GM12878 (cell line): ENCODE data around the gene SSBP4. TPM values are rescaled to one million over a fixed set of nuclear protein-coding genes. Genes with fewer than 3 reads are reported as not detected.

Source experiments
- ATAC-seq: fragments of 200-7000 bp; cut with Tn5 transposase; 3 replicates; pipeline ENCODE4 v1.9.1; 2020; ENCODE audit warnings: mild to moderate bottlenecking, moderate library complexity
- BruUV-seq: library from RNA; stranded (reverse); fragments of 400-500 nt; replicated peaks from 2 replicates; lab custom pipeline; 2021; lab: Mats Ljungman, UMichigan
- CTCF ChIA-PET: fragments of 300-600 bp; sonication (Branson Sonifier 250); formaldehyde crosslinking; extraction: SDS; loops from one replicate; lab custom pipeline; 2021; ENCODE audit warnings: inconsistent platforms; lab: Yijun Ruan, JAX
- POLR2A ChIA-PET: fragments of 350-600 bp; formaldehyde crosslinking; extraction: SDS; loops from one replicate; lab custom pipeline; 2021; ENCODE audit warnings: inconsistent platforms; lab: Charles Lee
- RAD21 ChIA-PET: fragments of 300-600 bp; sonication (Branson Sonifier 250); formaldehyde crosslinking; loops from one replicate; lab custom pipeline; 2023; ENCODE audit warnings: antibody characterized with exemption; ENCODE audit not compliant: unreplicated experiment; lab: Charles Lee
- SMC1A ChIA-PET: fragments of 300-600 bp; sonication (Branson Sonifier 250); formaldehyde crosslinking; loops from one replicate; lab custom pipeline; 2023; ENCODE audit not compliant: unreplicated experiment, uncharacterized antibody; lab: Charles Lee
- DNase-seq: peaks from one replicate; pipeline ENCODE4 v3.0.0-alpha.2; 2011; ENCODE audit warnings: low read depth, low spot score
- FAIRE-seq: peaks from 3 replicates; lab custom pipeline; 2011; peaks lifted over from hg19 to GRCh38; lab: Jason Lieb, UNC
- H2AFZ ChIP-seq: 2 replicates; pipeline ENCODE4 v1.6.0; 2011; ENCODE audit warnings: low read depth, low read length, control low read depth; ENCODE audit not compliant: control insufficient read depth
- H3K27ac ChIP-seq: 2 replicates; pipeline ENCODE4 v1.5.1; 2011; ENCODE audit warnings: control low read depth; ENCODE audit not compliant: control insufficient read depth, insufficient read depth
- H3K27me3 ChIP-seq, 2 experiments: replicated peaks in 1 of 2; 2 replicates each; pipeline versions ENCODE4 v1.6.0 to v1.6.1; 2011; ENCODE audit warnings: low read length in 1 of 2; ENCODE audit not compliant: control insufficient read depth in 2 of 2, insufficient read depth in 2 of 2
- H3K36me3 ChIP-seq, 2 experiments: 2 replicates each; pipeline ENCODE4 v1.5.1; 2011; ENCODE audit warnings: low read length in 1 of 2; ENCODE audit not compliant: control insufficient read depth in 2 of 2, insufficient read depth in 2 of 2
- H3K4me1 ChIP-seq: 2 replicates; pipeline ENCODE4 v1.6.1; 2011; ENCODE audit warnings: mild to moderate bottlenecking, low read length, moderate library complexity, mixed read lengths; ENCODE audit not compliant: control insufficient read depth, insufficient read depth
- H3K4me2 ChIP-seq: 2 replicates; pipeline ENCODE4 v1.6.0; 2011; ENCODE audit warnings: control low read depth; ENCODE audit not compliant: control insufficient read depth, insufficient read depth
- H3K4me3 ChIP-seq: fragments of 200-600 bp; sonication (generic); 2 replicates; pipeline ENCODE4 v1.5.1; 2016
- H3K79me2 ChIP-seq: 2 replicates; pipeline ENCODE4 v1.6.0; 2011; ENCODE audit warnings: low read length; ENCODE audit not compliant: control insufficient read depth, insufficient read depth
- H3K9ac ChIP-seq: 2 replicates; pipeline ENCODE4 v1.8.0; 2011; ENCODE audit warnings: low read length, control low read depth, mixed read lengths; ENCODE audit not compliant: control insufficient read depth, insufficient read depth
- H3K9me3 ChIP-seq: replicated peaks from 3 replicates; pipeline ENCODE4 v1.5.1; 2011; ENCODE audit warnings: mild to moderate bottlenecking, low read length; ENCODE audit not compliant: control insufficient read depth, insufficient read depth
- H4K20me1 ChIP-seq: 2 replicates; pipeline ENCODE4 v1.6.0; 2011; ENCODE audit not compliant: control insufficient read depth, insufficient read depth
- ASH2L ChIP-seq: fragments of 300-600, 200-600 bp; sonication (generic); IDR thresholded peaks from 2 replicates; pipeline ENCODE4 v1.6.1; 2017; ENCODE audit warnings: low read depth, mild to moderate bottlenecking, borderline replicate concordance
- ATF2 ChIP-seq: IDR thresholded peaks from 2 replicates; pipeline ENCODE4 v1.6.1; 2012; ENCODE audit warnings: low read length, inconsistent platforms
- CBX3 ChIP-seq: fragments of 200-600 bp; sonication (generic); IDR thresholded peaks from 2 replicates; pipeline ENCODE4 v1.6.1; 2016; ENCODE audit warnings: low read depth, borderline replicate concordance
- EZH2 ChIP-seq: IDR thresholded peaks from 2 replicates; pipeline ENCODE4 v1.6.1; 2012; ENCODE audit warnings: low read depth, mild to moderate bottlenecking, control low read depth, inconsistent platforms, low read length, borderline replicate concordance; ENCODE audit not compliant: control insufficient read depth
- JUND ChIP-seq: IDR thresholded peaks from 2 replicates; pipeline ENCODE4 v1.6.1; 2012; ENCODE audit warnings: low read depth, mild to moderate bottlenecking, low read length, improper control_type of control experiment, moderate library complexity
- MLLT1 ChIP-seq: fragments of 450-650 bp; IDR thresholded peaks from 2 replicates; pipeline ENCODE4 v1.6.1; 2016; ENCODE audit warnings: mild to moderate bottlenecking
- RBBP5 ChIP-seq: fragments of 200-600 bp; sonication (generic); conservative IDR thresholded peaks from 2 replicates; pipeline ENCODE4 v1.6.1; 2016
- SMARCA5 ChIP-seq: fragments of 450-650 bp; IDR thresholded peaks from 2 replicates; pipeline ENCODE4 v1.6.1; 2017; ENCODE audit warnings: mild to moderate bottlenecking
- WGBS: methylation state at CpG from one replicate; pipeline ENCODE4 v1.1.6; 2016; ENCODE audit warnings: low lambda C conversion rate; ENCODE audit not compliant: insufficient replicate concordance, insufficient coverage; ENCODE audit errors: missing lambda C conversion rate; 5-methylcytosine and 5-hydroxymethylcytosine counted together
- in situ Hi-C: fragments of 300-500 bp; cut with MboI; formaldehyde crosslinking; loops from 9 replicates; pipeline ENCODE4 v1.14.3; 2018; ENCODE audit warnings: mixed read lengths
- intact Hi-C: fragments of 100-400 bp; cut with micrococcal nuclease; formaldehyde crosslinking; loops from one replicate; pipeline ENCODE4 v1.14.2; 2022; ENCODE audit not compliant: unreplicated experiment
- polyA plus RNA-seq, 11 experiments: library from polyadenylated mRNA; depleted of rRNA in 4 of 11; unstranded in 6 of 11; stranded (reverse) in 5 of 11; fragments of >200 nt; fragmentation: Nextera tagmentation in 4 of 11; fragmentation: Illumina TruSeq in 1 of 11; extraction: Ambion mirVana in 4 of 11; extraction: Trizol in 1 of 11; gene quantifications; 1 replicate in 1 of 11; 2 replicates in 10 of 11; pipeline versions ENCODE4 v1.2.1 to v1.2.3, GENCODE V29; 2011 to 2016; ENCODE audit warnings: inconsistent platforms in 2 of 11, missing spikeins in 2 of 11, low read depth in 1 of 11
- total RNA-seq, 4 experiments: library from RNA; depleted of rRNA in 3 of 4; stranded (reverse); fragments of >200 nt in 3 of 4; fragmentation: Illumina TruSeq in 1 of 4; extraction: Trizol in 1 of 4; gene quantifications; 2 replicates each; pipeline versions ENCODE4 v1.2.1 to v1.2.3, GENCODE V29; 2013 to 2021
- TF ChIP-seq, protein P1 (sequence below): fragments of 150-350 bp; IDR thresholded peaks from 2 replicates; pipeline ENCODE4 v1.6.1; 2016; ENCODE audit warnings: low read depth, low read length

SSBP4 gene
- total and polyA plus RNA-seq, 10 of the 15 experiments (the other 5 are each of a cell fraction or from before 2014, with no cell fraction given), result 0.37 to 150 (median 38.9) TPM

GRCh38 chr19:18453269-18454024 is 34.2 kb downstream of the SSBP4 start:
- DNase-seq (no peak), ATAC-seq (no peak), FAIRE-seq (no peak)
- Histone ChIP-seq H3K4me3 (no peak overlapping the region), H4K20me1 (no peaks in the 10 kb centered on the region)
- 74% methylated on average over 10 of the region's 10 CpGs for WGBS
- in situ Hi-C loops, result loop anchor here (10.0 to 25.0 kb wide), 2 partner anchors 221 to 409 kb away; no protein-coding TSS in a partner anchor
- CTCF ChIA-PET, result interaction anchor here (1.0 to 1.1 kb wide), 3 partner anchors 8 to 394 kb away, joined by 4 read pairs; no protein-coding TSS in a partner anchor
- TF ChIP-seq ASH2L, result no peak
- TF ChIP-seq SMARCA5, result no peak
- TF ChIP-seq ATF2, result no peak
- TF ChIP-seq RBBP5, result no peak
- TF ChIP-seq, protein P1, sequence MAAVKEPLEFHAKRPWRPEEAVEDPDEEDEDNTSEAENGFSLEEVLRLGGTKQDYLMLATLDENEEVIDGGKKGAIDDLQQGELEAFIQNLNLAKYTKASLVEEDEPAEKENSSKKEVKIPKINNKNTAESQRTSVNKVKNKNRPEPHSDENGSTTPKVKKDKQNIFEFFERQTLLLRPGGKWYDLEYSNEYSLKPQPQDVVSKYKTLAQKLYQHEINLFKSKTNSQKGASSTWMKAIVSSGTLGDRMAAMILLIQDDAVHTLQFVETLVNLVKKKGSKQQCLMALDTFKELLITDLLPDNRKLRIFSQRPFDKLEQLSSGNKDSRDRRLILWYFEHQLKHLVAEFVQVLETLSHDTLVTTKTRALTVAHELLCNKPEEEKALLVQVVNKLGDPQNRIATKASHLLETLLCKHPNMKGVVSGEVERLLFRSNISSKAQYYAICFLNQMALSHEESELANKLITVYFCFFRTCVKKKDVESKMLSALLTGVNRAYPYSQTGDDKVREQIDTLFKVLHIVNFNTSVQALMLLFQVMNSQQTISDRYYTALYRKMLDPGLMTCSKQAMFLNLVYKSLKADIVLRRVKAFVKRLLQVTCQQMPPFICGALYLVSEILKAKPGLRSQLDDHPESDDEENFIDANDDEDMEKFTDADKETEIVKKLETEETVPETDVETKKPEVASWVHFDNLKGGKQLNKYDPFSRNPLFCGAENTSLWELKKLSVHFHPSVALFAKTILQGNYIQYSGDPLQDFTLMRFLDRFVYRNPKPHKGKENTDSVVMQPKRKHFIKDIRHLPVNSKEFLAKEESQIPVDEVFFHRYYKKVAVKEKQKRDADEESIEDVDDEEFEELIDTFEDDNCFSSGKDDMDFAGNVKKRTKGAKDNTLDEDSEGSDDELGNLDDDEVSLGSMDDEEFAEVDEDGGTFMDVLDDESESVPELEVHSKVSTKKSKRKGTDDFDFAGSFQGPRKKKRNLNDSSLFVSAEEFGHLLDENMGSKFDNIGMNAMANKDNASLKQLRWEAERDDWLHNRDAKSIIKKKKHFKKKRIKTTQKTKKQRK, result no peak
- no peak for TF ChIP-seq JUND
- no peak for TF ChIP-seq MLLT1
- TF ChIP-seq EZH2, result no peak
- TF ChIP-seq CBX3, result no peak
- TF ChIP-seq, all 136 proteins: peak for 0
- no peaks in the 10 kb centered on the region for H3K4me1 ChIP-seq
- ChIA-PET SMC1A (interaction anchor here (0.8 kb wide), 1 partner anchor 64 kb away, joined by 3 read pairs; no protein-coding TSS in a partner anchor), POLR2A (no interaction called here), RAD21 (interaction anchor here (0.6 to 1.2 kb wide), 2 partner anchors 394 to 933 kb away, joined by 3 read pairs; no protein-coding TSS in a partner anchor)
- H2AFZ ChIP-seq, result no peak overlapping the region
- H3K4me2 ChIP-seq, result no peak overlapping the region
- TSS peak; percentile 17 for BruUV-seq
- intact Hi-C loops, result loop anchor here (10.0 kb wide), 1 partner anchor 391 kb away; no protein-coding TSS in a partner anchor
- no peak overlapping the region for H3K9ac ChIP-seq
- peaks cover 19 to 40% of the 10 kb centered on the region in 2 experiments; a peak in 3 of 4 replicates for H3K36me3 ChIP-seq
- H3K79me2 ChIP-seq, result no peaks in the 10 kb centered on the region
- no peaks in the 10 kb centered on the region for H3K9me3 ChIP-seq
- no peak overlapping the region for H3K27ac ChIP-seq
- no peaks in the 10 kb centered on the region for H3K27me3 ChIP-seq
